ENCODE measurements around the gene PAPLN. TPM values are rescaled to one million over a fixed set of nuclear protein-coding genes. Genes with fewer than 3 reads are reported as not detected.
A peak's percentile ranks its signal among the peaks of the same experiment; 100 is the strongest.

The PAPLN gene
- total RNA-seq, 1 donor from 2014 or later: 4.1 TPM

GRCh38 chr14:73255005-73255400 lies 17.7 kb downstream of the PAPLN start:
- Mint-ChIP-seq H3K9me3 (no peaks in the 10 kb centered on the region), H3K27ac (ENCODE audit: unreplicated experiment) (peak overlapping the region; percentile 50), H3K27me3 (ENCODE audit: low read depth) (no peaks in the 10 kb centered on the region), H3K4me1 (no peaks in the 10 kb centered on the region), H3K36me3 (ENCODE audit: low read depth) (no peaks in the 10 kb centered on the region), H3K4me3 (no peak overlapping the region)
- DNase-seq (ENCODE audit: low read depth, low spot score): no peak
- TF ChIP-seq CTCF (conservative IDR thresholded peaks at IDR 0.05): no peak

- no peak overlapping the region for H3K27ac Mint-ChIP-seq (ENCODE audit: unreplicated experiment)
- H3K4me3 Mint-ChIP-seq: no peak overlapping the region
- H3K36me3 Mint-ChIP-seq (ENCODE audit: low read depth): no peaks in the 10 kb centered on the region
- H3K27me3 Mint-ChIP-seq (ENCODE audit: low read depth): no peaks in the 10 kb centered on the region
- no peaks in the 10 kb centered on the region for H3K4me1 Mint-ChIP-seq
- no peaks in the 10 kb centered on the region for H3K9me3 Mint-ChIP-seq
- TF ChIP-seq CTCF (conservative IDR thresholded peaks at IDR 0.05): no peak
- DNase-seq (ENCODE audit: low read depth, low spot score): no peak
Measured at GRCh38 chr14:73255693-73256225, 18.5 kb downstream of the PAPLN start.

- no peaks in the 10 kb centered on the region for H3K9me3 Mint-ChIP-seq
- H3K4me1 Mint-ChIP-seq: peaks cover 5% of the 10 kb centered on the region
- no peaks in the 10 kb centered on the region for H3K36me3 Mint-ChIP-seq (ENCODE audit: low read depth)
- no peak for TF ChIP-seq CTCF (conservative IDR thresholded peaks at IDR 0.05)
- H3K27me3 Mint-ChIP-seq (ENCODE audit: low read depth): no peaks in the 10 kb centered on the region
- DNase-seq (ENCODE audit: low read depth, low spot score): no peak
- no peak overlapping the region for H3K4me3 Mint-ChIP-seq
- no peak overlapping the region for H3K27ac Mint-ChIP-seq (ENCODE audit: unreplicated experiment)
Measured at GRCh38 chr14:73258076-73258475, 20.8 kb downstream of the PAPLN start.

- Mint-ChIP-seq H3K27ac (ENCODE audit: unreplicated experiment) (no peak overlapping the region), H3K27me3 (ENCODE audit: low read depth) (no peaks in the 10 kb centered on the region), H3K4me3 (no peak overlapping the region), H3K36me3 (ENCODE audit: low read depth) (no peaks in the 10 kb centered on the region), H3K9me3 (no peaks in the 10 kb centered on the region), H3K4me1 (peaks cover 5% of the 10 kb centered on the region)
- TF ChIP-seq CTCF (conservative IDR thresholded peaks at IDR 0.05): no peak
- no peak for DNase-seq (ENCODE audit: low read depth, low spot score)
Measured at GRCh38 chr14:73258845-73259611, 21.7 kb downstream of the PAPLN start.

GRCh38 chr14:73259837-73260236 lies 22.5 kb downstream of the PAPLN start:
- H3K36me3 Mint-ChIP-seq (ENCODE audit: low read depth): no peaks in the 10 kb centered on the region
- no peak overlapping the region for H3K27ac Mint-ChIP-seq (ENCODE audit: unreplicated experiment)
- no peaks in the 10 kb centered on the region for H3K9me3 Mint-ChIP-seq
- no peak overlapping the region for H3K4me3 Mint-ChIP-seq
- no peaks in the 10 kb centered on the region for H3K27me3 Mint-ChIP-seq (ENCODE audit: low read depth)
- peaks cover 5% of the 10 kb centered on the region for H3K4me1 Mint-ChIP-seq
- TF ChIP-seq CTCF (conservative IDR thresholded peaks at IDR 0.05): no peak
- DNase-seq (ENCODE audit: low read depth, low spot score): no peak
